HEK293 (cell line): ENCODE results near the gene SAMD4B.

Experiments used
- ELK4 ChIP-seq: IDR thresholded peaks from 2 replicates; pipeline ENCODE4 v1.6.1; 2011; ENCODE audit warnings: mild to moderate bottlenecking, low read depth, low read length, borderline replicate concordance
- GLIS1 ChIP-seq: fragments of 450-650 bp; formaldehyde crosslinking; IDR thresholded peaks from 2 replicates; pipeline ENCODE4 v1.5.1; 2016; ENCODE audit warnings: missing biosample characterization, missing genetic modification characterization
- HOXC10 ChIP-seq: sonication (generic); formaldehyde crosslinking; IDR thresholded peaks from 2 replicates; pipeline ENCODE4 v1.8.1; 2023; ENCODE audit warnings: mild to moderate bottlenecking, missing genetic modification reagents
- IKZF3 ChIP-seq: fragments of 450-650 bp; IDR thresholded peaks from 2 replicates; pipeline ENCODE4 v1.5.0; 2018; ENCODE audit warnings: missing biosample characterization, mild to moderate bottlenecking, missing genetic modification characterization, moderate library complexity
- KLF1 ChIP-seq: fragments of 450-650 bp; formaldehyde crosslinking; IDR thresholded peaks from 2 replicates; pipeline ENCODE4 v1.5.1; 2016; ENCODE audit warnings: missing biosample characterization, missing genetic modification characterization
- KLF10 ChIP-seq: fragments of 450-650 bp; IDR thresholded peaks from 2 replicates; pipeline ENCODE4 v1.5.1; 2018; ENCODE audit warnings: missing biosample characterization, mild to moderate bottlenecking, missing genetic modification characterization
- OSR2 ChIP-seq: fragments of 450-650 bp; formaldehyde crosslinking; IDR thresholded peaks from 2 replicates; pipeline ENCODE4 v1.5.1; 2016; ENCODE audit warnings: missing biosample characterization, missing genetic modification characterization
- SP2 ChIP-seq: fragments of 450-650 bp; formaldehyde crosslinking; IDR thresholded peaks from 2 replicates; pipeline ENCODE4 v1.5.1; 2016; ENCODE audit warnings: missing biosample characterization, missing genetic modification characterization
- ZBTB48 ChIP-seq: fragments of 450-650 bp; formaldehyde crosslinking; IDR thresholded peaks from 2 replicates; pipeline ENCODE4 v1.5.1; 2016; ENCODE audit warnings: missing biosample characterization, missing genetic modification characterization
- ZBTB8A ChIP-seq: fragments of 450-650 bp; formaldehyde crosslinking; IDR thresholded peaks from 2 replicates; pipeline ENCODE4 v1.5.1; 2016; ENCODE audit warnings: missing biosample characterization, missing genetic modification characterization
- ZNF10 ChIP-seq: fragments of 450-650 bp; formaldehyde crosslinking; IDR thresholded peaks from 2 replicates; pipeline ENCODE4 v1.5.1; 2017; ENCODE audit warnings: missing biosample characterization, missing genetic modification characterization
- ZNF133 ChIP-seq: fragments of 450-650 bp; formaldehyde crosslinking; IDR thresholded peaks from 2 replicates; pipeline ENCODE4 v1.5.1; 2016; ENCODE audit warnings: missing biosample characterization, missing genetic modification characterization
- ZNF140 ChIP-seq: fragments of 450-650 bp; formaldehyde crosslinking; IDR thresholded peaks from 2 replicates; pipeline ENCODE4 v1.5.1; 2016; ENCODE audit warnings: missing biosample characterization, missing genetic modification characterization
- ZNF169 ChIP-seq: fragments of 450-650 bp; formaldehyde crosslinking; IDR thresholded peaks from 2 replicates; pipeline ENCODE4 v1.5.1; 2016; ENCODE audit warnings: missing biosample characterization, missing genetic modification characterization
- ZNF184 ChIP-seq: fragments of 450-650 bp; IDR thresholded peaks from 2 replicates; pipeline ENCODE4 v1.5.1; 2018; ENCODE audit warnings: missing biosample characterization, mild to moderate bottlenecking, missing genetic modification characterization
- ZNF292 ChIP-seq: fragments of 450-650 bp; formaldehyde crosslinking; IDR thresholded peaks from 2 replicates; pipeline ENCODE4 v1.5.1; 2016; ENCODE audit warnings: low read depth, missing biosample characterization, missing genetic modification characterization, borderline replicate concordance
- ZNF324 ChIP-seq: fragments of 450-650 bp; formaldehyde crosslinking; IDR thresholded peaks from 2 replicates; pipeline ENCODE4 v1.5.1; 2016; ENCODE audit warnings: missing biosample characterization, missing genetic modification characterization
- ZNF544 ChIP-seq: fragments of 450-650 bp; formaldehyde crosslinking; IDR thresholded peaks from 2 replicates; pipeline ENCODE4 v1.5.0; 2017; ENCODE audit warnings: missing biosample characterization, missing genetic modification characterization
- ZNF560 ChIP-seq: fragments of 450-650 bp; formaldehyde crosslinking; IDR thresholded peaks from 2 replicates; pipeline ENCODE4 v1.5.1; 2017; ENCODE audit warnings: missing biosample characterization, missing genetic modification characterization, borderline replicate concordance
- ZNF629 ChIP-seq: fragments of 450-650 bp; formaldehyde crosslinking; IDR thresholded peaks from 2 replicates; pipeline ENCODE4 v1.5.1; 2017; ENCODE audit warnings: missing biosample characterization, missing genetic modification characterization
- ZNF645 ChIP-seq: fragments of 450-650 bp; formaldehyde crosslinking; IDR thresholded peaks from 2 replicates; pipeline ENCODE4; 2016; ENCODE audit warnings: missing biosample characterization, missing genetic modification characterization
- ZNF660 ChIP-seq: fragments of 450-650 bp; IDR thresholded peaks from 2 replicates; pipeline ENCODE4 v1.5.1; 2018; ENCODE audit warnings: missing biosample characterization, mild to moderate bottlenecking, missing genetic modification characterization
- ZNF664 ChIP-seq: fragments of 450-650 bp; formaldehyde crosslinking; IDR thresholded peaks from 2 replicates; pipeline ENCODE4 v1.5.1; 2016; ENCODE audit warnings: missing biosample characterization, missing genetic modification characterization
- ZNF670 ChIP-seq: fragments of 450-650 bp; formaldehyde crosslinking; IDR thresholded peaks from 2 replicates; pipeline ENCODE4 v1.5.1; 2016; ENCODE audit warnings: missing biosample characterization, missing genetic modification characterization, low read depth
- ZNF792 ChIP-seq: fragments of 450-650 bp; formaldehyde crosslinking; IDR thresholded peaks from 2 replicates; pipeline ENCODE4 v1.5.1; 2016; ENCODE audit warnings: missing biosample characterization, missing genetic modification characterization
- ZNF830 ChIP-seq: fragments of 450-650 bp; IDR thresholded peaks from 2 replicates; pipeline ENCODE4 v1.5.0; 2018; ENCODE audit warnings: missing biosample characterization, missing genetic modification characterization, low read depth, mild to moderate bottlenecking, moderate library complexity
- ZSCAN23 ChIP-seq: fragments of 450-650 bp; formaldehyde crosslinking; IDR thresholded peaks from 2 replicates; pipeline ENCODE4 v1.5.1; 2016; ENCODE audit warnings: missing biosample characterization, missing genetic modification characterization
- ZSCAN4 ChIP-seq: fragments of 450-650 bp; formaldehyde crosslinking; IDR thresholded peaks from 2 replicates; pipeline ENCODE4 v1.5.1; 2017; ENCODE audit warnings: missing biosample characterization, missing genetic modification characterization
- TF ChIP-seq, protein P1 (sequence below): fragments of 450-650 bp; formaldehyde crosslinking; IDR thresholded peaks from 2 replicates; pipeline ENCODE4 v1.5.1; 2017; ENCODE audit warnings: missing biosample characterization, missing genetic modification characterization
- TF ChIP-seq, protein P2 (sequence below): fragments of 450-650 bp; formaldehyde crosslinking; IDR thresholded peaks from 2 replicates; pipeline ENCODE4 v1.5.1; 2016; ENCODE audit warnings: missing biosample characterization, missing genetic modification characterization

Gene SAMD4B

GRCh38 chr19:39341719-39342604 lies at the start of gene SAMD4B (continued):
- TF ChIP-seq ELK4: no peak
- no peak; the same call in none of the 2 replicates for TF ChIP-seq ZBTB48 (tag by site-specific recombination)
- peak; percentile 89 for TF ChIP-seq ZNF10 (tag by site-specific recombination)
- peak; percentile 94 for TF ChIP-seq ZNF324
- no peak for TF ChIP-seq ZNF140 (tag by site-specific recombination)
- TF ChIP-seq ZNF560 (tag by site-specific recombination): no peak
- peak; percentile 100 for TF ChIP-seq ZBTB8A (tag by site-specific recombination)
- no peak for TF ChIP-seq ZNF792 (tag by site-specific recombination)
- peak; percentile 38; the same call in 1 of the 2 replicates for TF ChIP-seq ZNF664 (tag by site-specific recombination)
- TF ChIP-seq IKZF3 (tag by site-specific recombination): peak; percentile 75
- TF ChIP-seq KLF1: peak; percentile 95
- peak; percentile 96; the same call in 1 of the 2 replicates for TF ChIP-seq KLF10 (tag by site-specific recombination)
- TF ChIP-seq ZSCAN4 (tag by site-specific recombination): peak; percentile 38; the same call in 1 of the 2 replicates
- TF ChIP-seq ZNF670 (tag by site-specific recombination): no peak
- TF ChIP-seq ZNF830 (tag by site-specific recombination): no peak
- peak; percentile 91 for TF ChIP-seq ZSCAN23 (tag by site-specific recombination)
- no peak for TF ChIP-seq ZNF292 (tag by site-specific recombination)
- TF ChIP-seq ZNF184 (tag by site-specific recombination): no peak
- peak; percentile 38 for TF ChIP-seq OSR2
- TF ChIP-seq SP2: peak; percentile 93
- TF ChIP-seq ZNF660 (tag by site-specific recombination): peak; percentile 99; the same call in 1 of the 2 replicates
- TF ChIP-seq, protein P1, sequence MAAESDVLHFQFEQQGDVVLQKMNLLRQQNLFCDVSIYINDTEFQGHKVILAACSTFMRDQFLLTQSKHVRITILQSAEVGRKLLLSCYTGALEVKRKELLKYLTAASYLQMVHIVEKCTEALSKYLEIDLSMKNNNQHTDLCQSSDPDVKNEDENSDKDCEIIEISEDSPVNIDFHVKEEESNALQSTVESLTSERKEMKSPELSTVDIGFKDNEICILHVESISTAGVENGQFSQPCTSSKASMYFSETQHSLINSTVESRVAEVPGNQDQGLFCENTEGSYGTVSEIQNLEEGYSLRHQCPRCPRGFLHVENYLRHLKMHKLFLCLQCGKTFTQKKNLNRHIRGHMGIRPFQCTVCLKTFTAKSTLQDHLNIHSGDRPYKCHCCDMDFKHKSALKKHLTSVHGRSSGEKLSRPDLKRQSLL (tag by site-specific recombination): peak; percentile 46; the same call in 1 of the 2 replicates
- no peak for TF ChIP-seq HOXC10
- TF ChIP-seq ZNF169 (tag by site-specific recombination): no peak
- no peak for TF ChIP-seq ZNF544
- TF ChIP-seq GLIS1: peak; percentile 92
- TF ChIP-seq ZNF645 (tag by site-specific recombination): no peak
- TF ChIP-seq ZNF133 (tag by site-specific recombination): no peak
- peak; percentile 90 for TF ChIP-seq ZNF629 (tag by site-specific recombination)
- TF ChIP-seq, protein P2, sequence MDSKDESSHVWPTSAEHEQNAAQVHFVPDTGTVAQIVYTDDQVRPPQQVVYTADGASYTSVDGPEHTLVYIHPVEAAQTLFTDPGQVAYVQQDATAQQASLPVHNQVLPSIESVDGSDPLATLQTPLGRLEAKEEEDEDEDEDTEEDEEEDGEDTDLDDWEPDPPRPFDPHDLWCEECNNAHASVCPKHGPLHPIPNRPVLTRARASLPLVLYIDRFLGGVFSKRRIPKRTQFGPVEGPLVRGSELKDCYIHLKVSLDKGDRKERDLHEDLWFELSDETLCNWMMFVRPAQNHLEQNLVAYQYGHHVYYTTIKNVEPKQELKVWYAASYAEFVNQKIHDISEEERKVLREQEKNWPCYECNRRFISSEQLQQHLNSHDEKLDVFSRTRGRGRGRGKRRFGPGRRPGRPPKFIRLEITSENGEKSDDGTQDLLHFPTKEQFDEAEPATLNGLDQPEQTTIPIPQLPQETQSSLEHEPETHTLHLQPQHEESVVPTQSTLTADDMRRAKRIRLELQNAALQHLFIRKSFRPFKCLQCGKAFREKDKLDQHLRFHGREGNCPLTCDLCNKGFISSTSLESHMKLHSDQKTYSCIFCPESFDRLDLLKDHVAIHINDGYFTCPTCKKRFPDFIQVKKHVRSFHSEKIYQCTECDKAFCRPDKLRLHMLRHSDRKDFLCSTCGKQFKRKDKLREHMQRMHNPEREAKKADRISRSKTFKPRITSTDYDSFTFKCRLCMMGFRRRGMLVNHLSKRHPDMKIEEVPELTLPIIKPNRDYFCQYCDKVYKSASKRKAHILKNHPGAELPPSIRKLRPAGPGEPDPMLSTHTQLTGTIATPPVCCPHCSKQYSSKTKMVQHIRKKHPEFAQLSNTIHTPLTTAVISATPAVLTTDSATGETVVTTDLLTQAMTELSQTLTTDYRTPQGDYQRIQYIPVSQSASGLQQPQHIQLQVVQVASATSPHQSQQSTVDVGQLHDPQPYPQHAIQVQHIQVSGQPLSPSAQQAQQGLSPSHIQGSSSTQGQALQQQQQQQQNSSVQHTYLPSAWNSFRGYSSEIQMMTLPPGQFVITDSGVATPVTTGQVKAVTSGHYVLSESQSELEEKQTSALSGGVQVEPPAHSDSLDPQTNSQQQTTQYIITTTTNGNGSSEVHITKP (tag by site-specific recombination): peak; percentile 88
